NB4 (cell line): ENCODE results near the gene GALNT15.

Experiments
- CTCF ChIP-seq: IDR thresholded peaks from one replicate; pipeline ENCODE4 v1.5.1; 2012; ENCODE audit warnings: low read depth, low read length
- MAX ChIP-seq: IDR thresholded peaks from 2 replicates; pipeline ENCODE4 v1.6.1; 2011; ENCODE audit warnings: low read depth, low read length
- MYC ChIP-seq: IDR thresholded peaks from 2 replicates; pipeline ENCODE4 v1.6.1; 2011; ENCODE audit warnings: low read depth, low read length
- POLR2A ChIP-seq: IDR thresholded peaks from 2 replicates; pipeline ENCODE4 v1.6.1; 2011; ENCODE audit warnings: mild to moderate bottlenecking; ENCODE audit not compliant: insufficient read length; ENCODE audit errors: extremely low read depth

GRCh38 chr3:16171009-16171408 lies 3.5 kb upstream of the GALNT15 start:
- TF ChIP-seq POLR2A (no peak), CTCF (no peak), MAX (no peak), MYC (no peak)
